T-cell (primary cell): Measurements from ENCODE around the gene SSBP2. TPM values are rescaled to one million over a fixed set of nuclear protein-coding genes. Genes with fewer than 3 reads are reported as not detected.

Experiments
- ATAC-seq, 4 experiments: fragments of 200-7000 bp in 3 of 4; fragments of 150-1000 bp in 1 of 4; cut with Tn5 transposase; replicated peaks in 1 of 4; 1 replicate in 3 of 4; 2 replicates in 1 of 4; pipeline ENCODE4 v1.10.0; 2021; ENCODE audit warnings: moderate library complexity in 3 of 4, mild to moderate bottlenecking in 2 of 4, moderate number of reproducible peaks in 1 of 4
- CTCF ChIA-PET, 2 donors: fragments of 300-600 bp; sonication (Branson Sonifier 250); formaldehyde crosslinking; loops; one replicate each; lab custom pipeline; 2022; ENCODE audit warnings: antibody characterized with exemption in 2 of 2; lab: Charles Lee
- POLR2A ChIA-PET, 2 donors: fragments of 300-600 bp; sonication (Branson Sonifier 250); formaldehyde crosslinking; loops; one replicate each; lab custom pipeline; 2022; ENCODE audit warnings: antibody characterized with exemption in 2 of 2; lab: Charles Lee
- DNase-seq, 35 experiments: peaks; one replicate each; pipeline versions ENCODE4 v3.0.0 to v3.0.0-alpha.2; 2013 to 2023
- H3K27ac ChIP-seq: one replicate; pipeline ENCODE4 v1.5.1; 2013; ENCODE audit warnings: low read length
- H3K27me3 ChIP-seq, 2 experiments: replicated peaks in 1 of 2; 1 replicate in 1 of 2; 2 replicates in 1 of 2; pipeline versions ENCODE4 v1.6.1 to v1.7.0; 2013; ENCODE audit warnings: low read length in 1 of 2, mixed read lengths in 1 of 2; ENCODE audit not compliant: control insufficient read depth in 2 of 2, insufficient read depth in 2 of 2; ENCODE audit errors: extremely low read depth in 1 of 2
- H3K36me3 ChIP-seq, 2 donors: 1 replicate in 1 of 2; 2 replicates in 1 of 2; pipeline versions ENCODE4 v1.6.1 to v1.7.0; 2013; ENCODE audit warnings: low read length in 1 of 2; ENCODE audit not compliant: control insufficient read depth in 2 of 2, insufficient read depth in 1 of 2; ENCODE audit errors: extremely low read depth in 1 of 2
- H3K4me1 ChIP-seq, 2 experiments: 1 replicate in 1 of 2; 2 replicates in 1 of 2; pipeline versions ENCODE4 v1.6.1 to v1.7.0; 2013; ENCODE audit warnings: low read length in 2 of 2, mixed read lengths in 1 of 2; ENCODE audit not compliant: insufficient read depth in 2 of 2, control insufficient read depth in 1 of 2; ENCODE audit errors: extremely low read depth in 1 of 2
- H3K4me3 ChIP-seq, 2 donors: 1 replicate in 1 of 2; 2 replicates in 1 of 2; pipeline versions ENCODE4 v1.5.1 to v1.7.0; 2013; ENCODE audit warnings: mild to moderate bottlenecking in 2 of 2, low read length in 1 of 2, moderate library complexity in 1 of 2; ENCODE audit not compliant: control insufficient read depth in 1 of 2; ENCODE audit errors: extremely low read depth in 1 of 2
- H3K9me3 ChIP-seq: 2 replicates; pipeline ENCODE4 v1.7.0; 2013
- H3K27ac Mint-ChIP-seq, 2 donors: one replicate each; pipeline ENCODE4 v1.8.0; 2020 to 2021; ENCODE audit warnings: mild to moderate bottlenecking in 2 of 2, mixed read lengths in 2 of 2
- H3K27me3 Mint-ChIP-seq, 2 donors: one replicate each; pipeline ENCODE4 v1.8.0; 2021 to 2022; ENCODE audit warnings: mixed read lengths in 2 of 2
- H3K36me3 Mint-ChIP-seq: one replicate; pipeline ENCODE4 v1.8.0; 2021; ENCODE audit warnings: mixed read lengths
- H3K4me1 Mint-ChIP-seq, 3 donors: one replicate each; pipeline ENCODE4 v1.8.0; 2020 to 2022; ENCODE audit warnings: mixed read lengths in 3 of 3, mild to moderate bottlenecking in 1 of 3
- H3K4me3 Mint-ChIP-seq, 3 donors: one replicate each; pipeline ENCODE4 v1.8.0; 2020 to 2022; ENCODE audit warnings: mild to moderate bottlenecking in 3 of 3, mixed read lengths in 3 of 3, moderate library complexity in 3 of 3
- H3K9me3 Mint-ChIP-seq, 3 donors: one replicate each; pipeline ENCODE4 v1.8.0; 2020 to 2022; ENCODE audit warnings: mixed read lengths in 3 of 3
- WGBS: methylation state at CpG from one replicate; pipeline ENCODE4 v1.1.5; 2013; ENCODE audit warnings: missing lambda C conversion rate; ENCODE audit not compliant: insufficient coverage; 5-methylcytosine and 5-hydroxymethylcytosine counted together
- total RNA-seq, 35 experiments: library from RNA in 6 of 35; stranded (reverse) in 6 of 35; fragments of 120-200 nt in 1 of 35; gene quantifications; one replicate each; pipeline versions ENCODE4 v1.2.1 to v1.2.4 and lab custom pipeline; 2013 to 2026

The SSBP2 gene
- total RNA-seq, 5 donors from 2014 or later (not counting 1 experiment from before 2014, with no cell fraction given) = 31.1 to 44.9 (median 35.8) TPM

DNA sequence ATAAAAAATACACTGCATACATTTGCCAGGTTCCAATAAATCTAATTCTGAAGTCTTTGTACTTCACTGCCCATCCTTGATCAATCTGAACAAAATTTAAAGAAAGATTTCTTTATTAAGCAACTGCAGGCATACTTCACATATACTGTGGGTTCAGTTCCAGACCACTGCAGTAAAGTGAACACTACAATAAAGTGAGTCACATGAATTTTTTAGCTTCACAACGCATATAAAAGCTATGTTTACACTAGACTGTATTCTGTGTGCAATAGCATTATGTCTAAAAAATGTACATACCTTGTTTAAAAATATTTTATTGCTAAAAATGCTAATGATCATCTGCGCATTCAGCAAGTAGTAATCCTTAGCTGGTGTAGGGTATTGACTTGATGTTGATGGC is 52.1 kb downstream of the SSBP2 start:
- H3K9me3 Mint-ChIP-seq = peaks cover 6 to 12% (median 10%) of the 10 kb centered on the region in 3 donors
- no peak overlapping the region for H3K27ac Mint-ChIP-seq
- Histone ChIP-seq H3K9me3 (no peaks in the 10 kb centered on the region), H3K36me3 (no peaks in the 10 kb centered on the region), H3K4me1 (no peaks in the 10 kb centered on the region), H3K27me3 (no peaks in the 10 kb centered on the region), H3K4me3 (no peak overlapping the region), H3K27ac (no peak overlapping the region)
- ATAC-seq (no peak), DNase-seq (no peak)
- H3K4me3 Mint-ChIP-seq = no peak overlapping the region
- WGBS = no CpG with 5 or more reads among the region's 2 CpGs
- no peaks in the 10 kb centered on the region for H3K27me3 Mint-ChIP-seq
- ChIA-PET POLR2A (no interaction called here), CTCF (no interaction called here)
- peaks cover 38% of the 10 kb centered on the region for H3K36me3 Mint-ChIP-seq
- peaks cover 25 to 39% (median 27%) of the 10 kb centered on the region in 3 donors for H3K4me1 Mint-ChIP-seq

DNA sequence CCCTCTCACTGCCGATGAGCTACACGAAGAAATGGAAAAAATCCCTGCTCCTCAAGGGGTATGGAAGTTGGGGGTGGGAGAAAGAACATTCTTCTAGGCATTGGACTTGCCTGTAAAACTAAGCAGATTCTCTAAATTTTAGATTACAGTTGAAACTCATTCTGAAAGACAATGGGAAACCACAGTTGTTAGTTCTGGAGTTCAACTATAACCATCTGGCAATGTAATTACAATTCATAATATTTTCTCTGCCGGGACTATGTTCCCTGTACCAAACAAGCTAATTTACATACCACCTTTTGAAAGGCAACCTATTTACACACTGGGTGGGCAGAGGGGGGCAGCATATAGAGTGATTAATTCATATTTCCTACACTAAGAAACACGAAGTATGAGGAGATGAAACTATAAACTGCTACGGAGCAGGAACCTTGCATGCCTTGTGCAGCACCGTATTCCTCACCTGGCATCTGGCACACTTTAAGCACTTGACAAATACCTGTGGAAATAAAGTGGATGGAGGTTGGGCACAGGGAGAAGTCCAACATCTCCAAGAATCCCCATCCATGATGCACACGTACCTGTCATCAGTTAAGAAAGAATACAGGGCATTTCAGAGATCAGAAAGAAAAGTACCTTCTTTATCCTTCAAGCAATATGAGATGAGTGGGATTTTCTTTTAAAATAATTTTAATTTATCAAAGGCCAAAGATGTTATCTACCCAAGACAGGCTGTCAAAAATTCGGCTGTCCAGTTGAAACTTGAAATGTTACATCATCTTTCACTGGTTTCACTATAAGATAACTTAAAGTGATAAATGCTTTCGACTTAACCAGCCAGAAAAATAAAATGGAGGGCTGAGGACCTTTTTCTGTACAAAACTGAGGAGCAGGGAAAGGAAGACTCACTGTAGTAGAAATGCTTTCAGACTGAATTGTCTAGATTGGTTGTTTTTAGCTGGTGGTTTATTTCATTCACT is 54.2 kb downstream of the SSBP2 start:
- H3K4me3 Mint-ChIP-seq = no peak overlapping the region
- Histone ChIP-seq H3K4me3 (no peak overlapping the region), H3K27me3 (no peaks in the 10 kb centered on the region), H3K27ac (no peak overlapping the region), H3K4me1 (no peaks in the 10 kb centered on the region), H3K9me3 (no peaks in the 10 kb centered on the region), H3K36me3 (no peaks in the 10 kb centered on the region)
- ChIA-PET CTCF (no interaction called here), POLR2A (no interaction called here)
- no peak for DNase-seq
- peaks cover 11 to 23% (median 13%) of the 10 kb centered on the region in 3 donors for H3K9me3 Mint-ChIP-seq
- WGBS = no CpG with 5 or more reads among the region's 9 CpGs
- no peak overlapping the region for H3K27ac Mint-ChIP-seq
- no peaks in the 10 kb centered on the region for H3K27me3 Mint-ChIP-seq
- no peak for ATAC-seq
- peaks cover 50% of the 10 kb centered on the region for H3K36me3 Mint-ChIP-seq
- peaks cover 27 to 34% (median 32%) of the 10 kb centered on the region in 3 donors for H3K4me1 Mint-ChIP-seq

DNA sequence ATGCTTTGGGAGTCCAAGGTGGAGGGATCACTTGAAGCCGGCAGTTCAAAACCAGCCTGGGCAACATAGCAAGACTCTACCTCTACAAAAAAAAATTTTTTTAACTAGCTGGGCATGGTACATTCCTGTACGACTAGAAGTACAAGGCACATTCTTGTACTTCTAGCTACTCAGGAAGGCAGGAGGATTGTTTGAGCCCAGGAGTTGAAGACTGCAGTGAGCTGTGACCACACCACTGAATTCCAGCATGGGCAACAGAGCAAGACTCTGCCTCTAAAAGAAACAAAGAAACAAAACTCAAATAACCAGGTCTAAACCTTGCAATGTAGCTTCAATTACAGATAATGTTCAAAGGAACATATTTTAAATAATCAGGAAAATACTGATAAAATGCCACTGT is 56.2 kb downstream of the SSBP2 start:
- H3K4me1 Mint-ChIP-seq = peaks cover 34 to 37% (median 34%) of the 10 kb centered on the region in 3 donors
- Histone ChIP-seq H3K27ac (no peak overlapping the region), H3K4me3 (no peak overlapping the region), H3K36me3 (no peaks in the 10 kb centered on the region), H3K9me3 (peaks cover 2% of the 10 kb centered on the region), H3K27me3 (no peaks in the 10 kb centered on the region), H3K4me1 (no peaks in the 10 kb centered on the region)
- DNase-seq (no peak), ATAC-seq (no peak)
- no peak overlapping the region for H3K4me3 Mint-ChIP-seq
- 92% methylated on average over 2 of the region's 2 CpGs for WGBS
- H3K9me3 Mint-ChIP-seq = peaks cover 10 to 33% (median 22%) of the 10 kb centered on the region in 3 donors
- ChIA-PET CTCF (no interaction called here), POLR2A (no interaction called here)
- no peak overlapping the region for H3K27ac Mint-ChIP-seq
- H3K36me3 Mint-ChIP-seq = peaks cover 60% of the 10 kb centered on the region
- H3K27me3 Mint-ChIP-seq = no peaks in the 10 kb centered on the region

DNA sequence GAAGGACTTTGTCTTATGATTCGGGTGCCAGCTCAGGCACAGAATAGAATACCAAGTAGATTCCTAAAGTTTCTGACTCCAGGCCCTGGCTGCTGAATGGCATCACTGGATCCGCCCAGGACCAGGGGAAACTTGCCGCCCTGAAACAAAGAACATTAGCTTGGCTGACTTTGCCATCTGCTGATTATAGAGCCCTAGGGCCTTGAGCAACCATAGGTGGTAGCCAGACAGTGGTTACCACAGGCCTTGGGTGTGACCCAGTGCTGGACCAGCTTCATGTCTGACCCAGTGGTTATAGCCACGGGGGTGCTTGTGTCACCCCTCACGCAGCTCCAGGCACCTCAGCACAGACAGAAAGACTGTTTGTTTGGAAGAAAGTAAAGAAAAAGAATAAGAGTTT is 62.7 kb downstream of the SSBP2 start:
- ChIA-PET POLR2A (no interaction called here), CTCF (no interaction called here)
- H3K36me3 ChIP-seq = peaks cover 0 to 3% of the 10 kb centered on the region in 2 donors
- Mint-ChIP-seq H3K9me3 (peaks cover 10 to 56% (median 23%) of the 10 kb centered on the region in 3 donors), H3K4me3 (no peak overlapping the region), H3K4me1 (peaks cover 22 to 38% (median 33%) of the 10 kb centered on the region in 3 donors), H3K36me3 (peaks cover 75% of the 10 kb centered on the region), H3K27ac (no peak overlapping the region), H3K27me3 (no peaks in the 10 kb centered on the region)
- H3K9me3 ChIP-seq = peaks cover 2% of the 10 kb centered on the region
- 92% methylated on average over 3 of the region's 5 CpGs for WGBS
- no peak overlapping the region for H3K4me3 ChIP-seq
- no peak for ATAC-seq
- peaks cover 0 to 2% of the 10 kb centered on the region in 2 experiments for H3K4me1 ChIP-seq
- no peak overlapping the region for H3K27ac ChIP-seq
- H3K27me3 ChIP-seq = no peaks in the 10 kb centered on the region
- no peak for DNase-seq

GRCh38 chr5:81687292-81687691 is 63.6 kb downstream of the SSBP2 start:
- H3K36me3 ChIP-seq = peaks cover 0 to 3% of the 10 kb centered on the region in 2 donors
- ATAC-seq (no peak), DNase-seq (no peak)
- H3K9me3 ChIP-seq = peaks cover 2% of the 10 kb centered on the region
- ChIA-PET POLR2A (no interaction called here), CTCF (no interaction called here)
- H3K4me1 Mint-ChIP-seq = peaks cover 28 to 45% (median 35%) of the 10 kb centered on the region in 3 donors
- H3K27me3 Mint-ChIP-seq = no peaks in the 10 kb centered on the region
- H3K27me3 ChIP-seq = no peaks in the 10 kb centered on the region
- no peak overlapping the region for H3K27ac ChIP-seq
- H3K27ac Mint-ChIP-seq = no peak overlapping the region
- no peak overlapping the region for H3K4me3 Mint-ChIP-seq
- peaks cover 10 to 52% (median 19%) of the 10 kb centered on the region in 3 donors for H3K9me3 Mint-ChIP-seq
- no peak overlapping the region for H3K4me3 ChIP-seq
- H3K4me1 ChIP-seq = peaks cover 0 to 2% of the 10 kb centered on the region in 2 experiments
- peaks cover 72% of the 10 kb centered on the region for H3K36me3 Mint-ChIP-seq
- WGBS = no CpG with 5 or more reads among the region's 1 CpG

- DNase-seq = no peak
- Mint-ChIP-seq H3K36me3 (peaks cover 64% of the 10 kb centered on the region), H3K27ac (no peak overlapping the region)
These were observed 65.4 kb downstream of the SSBP2 start for GRCh38 chr5:81685471-81685870.

More at GRCh38 chr5:81685471-81685870, 65.4 kb downstream of the SSBP2 start:
- H3K9me3 ChIP-seq = peaks cover 4% of the 10 kb centered on the region
- CTCF ChIA-PET = no interaction called here
- WGBS = 100% methylated on average over 1 of the region's 2 CpGs
- no peak overlapping the region for H3K4me3 ChIP-seq
- H3K4me1 ChIP-seq = peaks cover 0 to 2% of the 10 kb centered on the region in 2 experiments
- H3K4me1 Mint-ChIP-seq = peaks cover 25 to 40% (median 32%) of the 10 kb centered on the region in 3 donors
- peaks cover 0 to 45% (median 14%) of the 10 kb centered on the region in 3 donors for H3K9me3 Mint-ChIP-seq
- no peaks in the 10 kb centered on the region for H3K27me3 Mint-ChIP-seq
- POLR2A ChIA-PET = no interaction called here
- H3K4me3 Mint-ChIP-seq = no peak overlapping the region
- no peak overlapping the region for H3K27ac ChIP-seq
- no peaks in the 10 kb centered on the region for H3K27me3 ChIP-seq
- peaks cover 0 to 3% of the 10 kb centered on the region in 2 donors for H3K36me3 ChIP-seq
- ATAC-seq = no peak
